NCI-H146 treated with DMSO at 0.1 percent for 48 hours (cell line): ENCODE measurements around the gene DHRS1.

Experiments
- DNase-seq: peaks from one replicate; lab custom pipeline; 2025; ENCODE audit not compliant: unreplicated experiment; lab: John Stamatoyannopoulos, UW

Gene DHRS1

GRCh38 chr14:24309538-24310264 is 10.1 kb upstream of the DHRS1 start, which contains the start of gene LTB4R2:
Gene LTB4R2 (plus strand): TSS chr14:24310140. CDS start chr14:24310665, 525 bp downstream.
- DNase-seq: no peak

- DNase-seq: no peak
Measured at GRCh38 chr14:24308342-24309124, 9.0 kb upstream of the DHRS1 start.

- DNase-seq: peak; percentile 6
Measured at GRCh38 chr14:24307575-24308341, 8.2 kb upstream of the DHRS1 start, which contains the start of gene CIDEB. Gene CIDEB (minus strand): TSS chr14:24307977. CDS start chr14:24307858, 119 bp downstream.

- no peak for DNase-seq
Measured at GRCh38 chr14:24307156-24307574, 7.6 kb upstream of the DHRS1 start.

- no peak for DNase-seq
Measured at GRCh38 chr14:24304019-24304387, 4.4 kb upstream of the DHRS1 start.

- DNase-seq: no peak
Measured at GRCh38 chr14:24300326-24300980, 873 bp upstream of the DHRS1 start.

GRCh38 chr14:24298892-24299254 is 707 bp downstream of the DHRS1 start:
- DNase-seq: no peak

- DNase-seq: peak; percentile 14
Measured at GRCh38 chr14:24297190-24297964, 2.2 kb downstream of the DHRS1 start.

- DNase-seq: peak; percentile 5
Measured at GRCh38 chr14:24296341-24297157, 3.0 kb downstream of the DHRS1 start.

GRCh38 chr14:24293525-24293924 is 6.1 kb downstream of the DHRS1 start:
- no peak for DNase-seq

GRCh38 chr14:24292118-24292807 is 7.3 kb downstream of the DHRS1 start:
- DNase-seq: no peak

- no peak for DNase-seq
Measured at GRCh38 chr14:24291446-24292117, 8.0 kb downstream of the DHRS1 start.

- no peak for DNase-seq
Measured at GRCh38 chr14:24290746-24291145, 8.8 kb downstream of the DHRS1 start.

- no peak for DNase-seq
Measured at GRCh38 chr14:24289649-24290280, 9.8 kb downstream of the DHRS1 start.

- no peak for DNase-seq
Measured at GRCh38 chr14:24286996-24287395, 12.6 kb downstream of the DHRS1 start.

- no peak for DNase-seq
Measured at GRCh38 chr14:24285351-24285750, 14.2 kb downstream of the DHRS1 start.

GRCh38 chr14:24284501-24285035 is 15.0 kb downstream of the DHRS1 start:
- no peak for DNase-seq
